Measurements from ENCODE around the gene METTL24. TPM values are rescaled to one million over a fixed set of nuclear protein-coding genes. Genes with fewer than 3 reads are reported as not detected.

Gene METTL24
- total and polyA plus RNA-seq, 2 of the 13 experiments (the other 11 are each of a cell fraction or from before 2014, with no cell fraction given): not detected

GRCh38 chr6:110341067-110341466 is 17.1 kb downstream of the METTL24 start:
- Histone ChIP-seq H2AFZ (ENCODE audit: low read length) (no peak overlapping the region), H3K4me1 (ENCODE audit: insufficient read depth, low read length) (no peaks in the 10 kb centered on the region), H3K27ac (ENCODE audit: extremely low read length, insufficient read depth, low read length) (no peak overlapping the region), H3K79me2 (ENCODE audit: insufficient read depth, low read length) (no peaks in the 10 kb centered on the region), H4K20me1 (ENCODE audit: insufficient read depth, low read length) (no peaks in the 10 kb centered on the region), H3K36me3 (replicated peaks in 1 of 2; ENCODE audit: control insufficient read depth in 1 of 2, insufficient read depth in 2 of 2, low read length in 2 of 2) (no peaks in the 10 kb centered on the region), H3K4me3 (replicated peaks in 1 of 3; ENCODE audit: insufficient read depth in 1 of 3, low read depth in 2 of 3, low read length in 3 of 3) (no peak overlapping the region), H3K4me2 (ENCODE audit: low read depth, low read length) (no peak overlapping the region), H3K9ac (ENCODE audit: insufficient read depth, low read depth, low read length) (no peak overlapping the region), H3K9me3 (ENCODE audit: low read length) (no peaks in the 10 kb centered on the region), H3K27me3 (ENCODE audit: control insufficient read depth in 1 of 2, insufficient read depth in 2 of 2, low read length in 2 of 2) (no peaks in the 10 kb centered on the region)
- ChIA-PET POLR2A (no interaction called here), CTCF (ENCODE audit: low intra/inter-chr PET ratio, low total read pairs) (interaction anchor here (1.4 kb wide), 1 partner anchor 163 kb away, joined by 4 read pairs; no protein-coding TSS in a partner anchor)
- in situ Hi-C loops (cut with HindIII; ENCODE audit: extremely low pct_ligation_motif_present, low pct_unique_long_range_greater_than_20kb): no loop called here
- DNase-seq (ENCODE audit: low spot score) (no peak), FAIRE-seq (no peak), ATAC-seq (no peak)
- intact Hi-C loops (cut with micrococcal nuclease; ENCODE audit: unreplicated experiment): loop anchor here (5.0 kb wide), 1 partner anchor 164 kb away; the partner anchor contains the start of gene WASF1
- BruUV-seq (replicated peaks): no TSS peak
- TF ChIP-seq ZNF614 (CRISPR knock-in tag; IDR thresholded peaks at IDR 0.05; ENCODE audit: borderline replicate concordance): no peak
- TF ChIP-seq JDP2 (CRISPR knock-in tag; IDR thresholded peaks at IDR 0.05; ENCODE audit: borderline replicate concordance): no peak
- TF ChIP-seq ZNF747 (CRISPR knock-in tag; IDR thresholded peaks at IDR 0.05; ENCODE audit: borderline replicate concordance): no peak
- no peak for TF ChIP-seq TFDP2 (CRISPR knock-in tag; IDR thresholded peaks at IDR 0.05)
- no peak for TF ChIP-seq REL (CRISPR knock-in tag; conservative IDR thresholded peaks at IDR 0.05)
- TF ChIP-seq THRA (CRISPR knock-in tag; IDR thresholded peaks at IDR 0.05; ENCODE audit: borderline replicate concordance): no peak
- TF ChIP-seq ZNF891 (CRISPR knock-in tag; IDR thresholded peaks at IDR 0.05): no peak
- no peak for TF ChIP-seq IRF1 (CRISPR knock-in tag; IDR thresholded peaks at IDR 0.05; ENCODE audit: low read depth)
- TF ChIP-seq ZNF205 (CRISPR knock-in tag; IDR thresholded peaks at IDR 0.05): no peak
- no peak for TF ChIP-seq KLF9 (CRISPR knock-in tag; IDR thresholded peaks at IDR 0.05; ENCODE audit: low read depth)
- no peak for TF ChIP-seq MED13 (CRISPR knock-in tag; IDR thresholded peaks at IDR 0.05)
- TF ChIP-seq ZNF670 (CRISPR knock-in tag; IDR thresholded peaks at IDR 0.05; ENCODE audit: borderline replicate concordance): no peak
- no peak for TF ChIP-seq ZNF792 (CRISPR knock-in tag; IDR thresholded peaks at IDR 0.05)
- no peak for TF ChIP-seq SIN3A (IDR thresholded peaks at IDR 0.05; ENCODE audit: borderline replicate concordance, low read depth, low read length)
- TF ChIP-seq ZBTB21 (CRISPR knock-in tag; IDR thresholded peaks at IDR 0.05): no peak
- TF ChIP-seq SP1 (IDR thresholded peaks at IDR 0.05): no peak
- no peak for TF ChIP-seq SP1 (CRISPR knock-in tag; IDR thresholded peaks at IDR 0.05)
- TF ChIP-seq ZNF282 (IDR thresholded peaks at IDR 0.05; ENCODE audit: partially characterized antibody): no peak
- no peak for TF ChIP-seq CEBPZ (IDR thresholded peaks at IDR 0.05; ENCODE audit: low read length)

Measured in HepG2 (cell line).